ENCODE data around the gene DYNLRB2.

DNA sequence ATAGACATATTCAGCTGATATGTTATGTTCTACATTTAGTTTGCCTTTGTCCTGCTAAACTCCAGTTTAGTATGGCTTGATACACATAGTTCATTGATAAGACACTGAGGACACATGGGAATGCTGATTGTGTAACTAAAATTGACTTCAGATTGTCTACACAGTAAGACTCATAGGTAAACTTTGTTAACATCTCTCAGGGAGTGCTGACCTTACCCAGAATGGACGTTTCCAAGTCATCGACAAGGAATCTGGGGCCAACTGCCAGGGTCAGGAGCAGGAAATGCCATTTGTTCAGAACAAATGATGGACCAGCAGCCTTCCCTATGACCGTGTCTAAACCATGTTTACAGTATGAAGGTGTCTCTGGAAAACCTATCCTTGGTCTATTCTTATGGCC is 58.7 kb downstream of the DYNLRB2 start:
- TF ChIP-seq, protein P1, sequence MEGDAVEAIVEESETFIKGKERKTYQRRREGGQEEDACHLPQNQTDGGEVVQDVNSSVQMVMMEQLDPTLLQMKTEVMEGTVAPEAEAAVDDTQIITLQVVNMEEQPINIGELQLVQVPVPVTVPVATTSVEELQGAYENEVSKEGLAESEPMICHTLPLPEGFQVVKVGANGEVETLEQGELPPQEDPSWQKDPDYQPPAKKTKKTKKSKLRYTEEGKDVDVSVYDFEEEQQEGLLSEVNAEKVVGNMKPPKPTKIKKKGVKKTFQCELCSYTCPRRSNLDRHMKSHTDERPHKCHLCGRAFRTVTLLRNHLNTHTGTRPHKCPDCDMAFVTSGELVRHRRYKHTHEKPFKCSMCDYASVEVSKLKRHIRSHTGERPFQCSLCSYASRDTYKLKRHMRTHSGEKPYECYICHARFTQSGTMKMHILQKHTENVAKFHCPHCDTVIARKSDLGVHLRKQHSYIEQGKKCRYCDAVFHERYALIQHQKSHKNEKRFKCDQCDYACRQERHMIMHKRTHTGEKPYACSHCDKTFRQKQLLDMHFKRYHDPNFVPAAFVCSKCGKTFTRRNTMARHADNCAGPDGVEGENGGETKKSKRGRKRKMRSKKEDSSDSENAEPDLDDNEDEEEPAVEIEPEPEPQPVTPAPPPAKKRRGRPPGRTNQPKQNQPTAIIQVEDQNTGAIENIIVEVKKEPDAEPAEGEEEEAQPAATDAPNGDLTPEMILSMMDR (IDR thresholded peaks at IDR 0.05; ENCODE audit: borderline replicate concordance, extremely low read depth, low read length, poor library complexity, severe bottlenecking): no peak
- no peak for TF ChIP-seq EZH2 (IDR thresholded peaks at IDR 0.05; ENCODE audit: borderline replicate concordance, low read depth, low read length, severe bottlenecking)

Data from DND-41 (cell line).